Ishikawa (cell line): ENCODE data around the gene ZNF282.
A peak's percentile ranks its signal among the peaks of the same experiment; 100 is the strongest.

Experiments
- CEBPB ChIP-seq: IDR thresholded peaks from 2 replicates; pipeline ENCODE4 v1.6.1; 2012
- CREB1 ChIP-seq: IDR thresholded peaks from 2 replicates; pipeline ENCODE4 v1.6.1; 2012; ENCODE audit warnings: low read depth
- EGR1 ChIP-seq: IDR thresholded peaks from 2 replicates; pipeline ENCODE4 v1.6.1; 2012
- EP300 ChIP-seq: IDR thresholded peaks from 2 replicates; pipeline ENCODE4 v1.6.1; 2012; ENCODE audit warnings: borderline replicate concordance
- FOXM1 ChIP-seq: IDR thresholded peaks from 2 replicates; pipeline ENCODE4 v1.6.1; 2012; ENCODE audit warnings: low read depth, borderline replicate concordance
- NFIC ChIP-seq: IDR thresholded peaks from 2 replicates; pipeline ENCODE4 v1.6.1; 2012
- RAD21 ChIP-seq: IDR thresholded peaks from 2 replicates; pipeline ENCODE4 v1.6.1; 2012; ENCODE audit warnings: low read depth
- TAF1 ChIP-seq: IDR thresholded peaks from 2 replicates; pipeline ENCODE4 v1.6.1; 2012; ENCODE audit warnings: low read depth, mild to moderate bottlenecking
- TCF12 ChIP-seq: IDR thresholded peaks from 2 replicates; pipeline ENCODE4 v1.6.1; 2012; ENCODE audit warnings: low read depth
- TEAD4 ChIP-seq: IDR thresholded peaks from 2 replicates; pipeline ENCODE4 v1.6.1; 2012
- YY1 ChIP-seq: IDR thresholded peaks from 2 replicates; pipeline ENCODE4 v1.6.1; 2012; ENCODE audit warnings: low read depth
- ZBTB7A ChIP-seq: IDR thresholded peaks from 2 replicates; pipeline ENCODE4 v1.6.1; 2012; ENCODE audit warnings: low read depth
- TF ChIP-seq, protein P1 (sequence below): IDR thresholded peaks from 2 replicates; pipeline ENCODE4 v1.6.1; 2012
- TF ChIP-seq, protein P2 (sequence below): IDR thresholded peaks from 2 replicates; pipeline ENCODE4 v1.6.1; 2012; ENCODE audit warnings: low read depth, mild to moderate bottlenecking
- TF ChIP-seq, protein P3 (sequence below): IDR thresholded peaks from 2 replicates; pipeline ENCODE4 v1.6.1; 2012

Gene ZNF282

GRCh38 chr7:149191851-149192250, 3.5 kb upstream of the ZNF282 start:
- TF ChIP-seq TEAD4 (no peak), NFIC (no peak), FOXM1 (no peak), CEBPB (no peak), CREB1 (no peak), EP300 (no peak), RAD21 (no peak), TCF12 (no peak), YY1 (no peak), EGR1 (no peak), TAF1 (no peak)
- TF ChIP-seq, protein P1, sequence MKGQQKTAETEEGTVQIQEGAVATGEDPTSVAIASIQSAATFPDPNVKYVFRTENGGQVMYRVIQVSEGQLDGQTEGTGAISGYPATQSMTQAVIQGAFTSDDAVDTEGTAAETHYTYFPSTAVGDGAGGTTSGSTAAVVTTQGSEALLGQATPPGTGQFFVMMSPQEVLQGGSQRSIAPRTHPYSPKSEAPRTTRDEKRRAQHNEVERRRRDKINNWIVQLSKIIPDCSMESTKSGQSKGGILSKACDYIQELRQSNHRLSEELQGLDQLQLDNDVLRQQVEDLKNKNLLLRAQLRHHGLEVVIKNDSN: no peak
- TF ChIP-seq, protein P2, sequence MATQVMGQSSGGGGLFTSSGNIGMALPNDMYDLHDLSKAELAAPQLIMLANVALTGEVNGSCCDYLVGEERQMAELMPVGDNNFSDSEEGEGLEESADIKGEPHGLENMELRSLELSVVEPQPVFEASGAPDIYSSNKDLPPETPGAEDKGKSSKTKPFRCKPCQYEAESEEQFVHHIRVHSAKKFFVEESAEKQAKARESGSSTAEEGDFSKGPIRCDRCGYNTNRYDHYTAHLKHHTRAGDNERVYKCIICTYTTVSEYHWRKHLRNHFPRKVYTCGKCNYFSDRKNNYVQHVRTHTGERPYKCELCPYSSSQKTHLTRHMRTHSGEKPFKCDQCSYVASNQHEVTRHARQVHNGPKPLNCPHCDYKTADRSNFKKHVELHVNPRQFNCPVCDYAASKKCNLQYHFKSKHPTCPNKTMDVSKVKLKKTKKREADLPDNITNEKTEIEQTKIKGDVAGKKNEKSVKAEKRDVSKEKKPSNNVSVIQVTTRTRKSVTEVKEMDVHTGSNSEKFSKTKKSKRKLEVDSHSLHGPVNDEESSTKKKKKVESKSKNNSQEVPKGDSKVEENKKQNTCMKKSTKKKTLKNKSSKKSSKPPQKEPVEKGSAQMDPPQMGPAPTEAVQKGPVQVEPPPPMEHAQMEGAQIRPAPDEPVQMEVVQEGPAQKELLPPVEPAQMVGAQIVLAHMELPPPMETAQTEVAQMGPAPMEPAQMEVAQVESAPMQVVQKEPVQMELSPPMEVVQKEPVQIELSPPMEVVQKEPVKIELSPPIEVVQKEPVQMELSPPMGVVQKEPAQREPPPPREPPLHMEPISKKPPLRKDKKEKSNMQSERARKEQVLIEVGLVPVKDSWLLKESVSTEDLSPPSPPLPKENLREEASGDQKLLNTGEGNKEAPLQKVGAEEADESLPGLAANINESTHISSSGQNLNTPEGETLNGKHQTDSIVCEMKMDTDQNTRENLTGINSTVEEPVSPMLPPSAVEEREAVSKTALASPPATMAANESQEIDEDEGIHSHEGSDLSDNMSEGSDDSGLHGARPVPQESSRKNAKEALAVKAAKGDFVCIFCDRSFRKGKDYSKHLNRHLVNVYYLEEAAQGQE: no peak

- 0 out of 2 replicates have a peak, but pooled peaks have one; percentile 2 for TF ChIP-seq NFIC
- TF ChIP-seq, protein P2: no peak
- TF ChIP-seq, protein P3, sequence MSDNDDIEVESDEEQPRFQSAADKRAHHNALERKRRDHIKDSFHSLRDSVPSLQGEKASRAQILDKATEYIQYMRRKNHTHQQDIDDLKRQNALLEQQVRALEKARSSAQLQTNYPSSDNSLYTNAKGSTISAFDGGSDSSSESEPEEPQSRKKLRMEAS: 0 out of 2 replicates have a peak, but pooled peaks have one; percentile 5
These were observed 557 bp upstream of the ZNF282 start for GRCh38 chr7:149194799-149195179.

DNA sequence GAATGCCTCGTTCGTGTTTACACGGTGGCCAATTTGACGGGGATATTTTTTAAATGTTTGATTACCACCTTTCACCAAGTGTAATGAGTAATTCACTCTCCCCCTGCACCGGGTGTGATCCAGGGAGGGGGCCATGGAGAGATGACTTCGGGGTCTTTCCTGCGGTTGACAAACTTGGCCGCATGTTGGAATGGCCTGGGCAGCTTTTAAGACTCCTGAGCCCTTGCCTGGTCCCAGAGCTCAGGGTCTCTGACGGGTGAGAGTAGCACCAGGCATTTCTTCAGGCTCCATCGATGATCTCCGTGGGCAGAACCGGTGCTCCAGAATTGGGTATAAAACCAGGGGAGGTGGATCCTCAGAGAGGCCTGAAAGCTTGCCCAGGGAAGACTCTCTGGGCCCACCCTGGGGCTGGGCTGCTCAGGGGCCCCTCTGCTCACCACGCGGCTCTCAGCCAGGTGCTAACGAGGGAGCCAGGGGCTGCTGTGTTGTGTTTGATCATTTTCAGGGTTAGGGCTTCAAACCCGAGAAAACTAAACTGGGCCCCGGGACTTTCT, 882 bp downstream of the ZNF282 start:
- no peak for TF ChIP-seq TAF1
- TF ChIP-seq NFIC: no peak
- TF ChIP-seq RAD21: no peak
- TF ChIP-seq EGR1: no peak
- no peak for TF ChIP-seq CREB1
- TF ChIP-seq, protein P1: no peak
- no peak for TF ChIP-seq TCF12
- TF ChIP-seq YY1: 0 out of 2 replicates have a peak, but pooled peaks have one; percentile 7
- no peak for TF ChIP-seq FOXM1
- TF ChIP-seq TEAD4: no peak
- TF ChIP-seq, protein P3: peak; percentile 49
- no peak for TF ChIP-seq ZBTB7A

DNA sequence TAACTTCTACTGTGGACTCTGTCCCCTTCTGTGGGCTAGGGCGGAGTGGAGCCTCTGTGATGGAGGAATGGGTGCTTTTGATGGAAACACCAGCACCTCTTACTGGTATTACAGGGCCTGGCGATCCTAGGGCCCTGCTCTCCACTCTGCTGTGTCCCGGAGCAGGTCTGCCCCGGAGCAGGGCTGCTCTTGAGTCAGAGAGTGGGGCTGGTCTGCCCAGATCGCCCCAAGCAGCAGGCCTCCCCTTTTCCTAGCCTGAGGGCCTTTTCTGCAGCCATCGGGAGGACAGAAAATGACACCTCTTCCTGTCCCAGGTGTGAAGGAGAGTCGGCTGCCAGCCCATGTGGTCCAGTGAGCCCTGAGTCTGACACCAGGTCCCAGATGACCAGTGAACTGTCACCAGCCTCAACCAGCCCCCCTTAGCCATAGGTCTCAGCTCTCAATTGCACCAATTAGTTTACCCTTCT, 1.4 kb downstream of the ZNF282 start:
- TF ChIP-seq TEAD4 (no peak), FOXM1 (no peak), EP300 (no peak), YY1 (no peak), ZBTB7A (no peak)
- TF ChIP-seq, protein P1: no peak
- TF ChIP-seq, protein P3: no peak

DNA sequence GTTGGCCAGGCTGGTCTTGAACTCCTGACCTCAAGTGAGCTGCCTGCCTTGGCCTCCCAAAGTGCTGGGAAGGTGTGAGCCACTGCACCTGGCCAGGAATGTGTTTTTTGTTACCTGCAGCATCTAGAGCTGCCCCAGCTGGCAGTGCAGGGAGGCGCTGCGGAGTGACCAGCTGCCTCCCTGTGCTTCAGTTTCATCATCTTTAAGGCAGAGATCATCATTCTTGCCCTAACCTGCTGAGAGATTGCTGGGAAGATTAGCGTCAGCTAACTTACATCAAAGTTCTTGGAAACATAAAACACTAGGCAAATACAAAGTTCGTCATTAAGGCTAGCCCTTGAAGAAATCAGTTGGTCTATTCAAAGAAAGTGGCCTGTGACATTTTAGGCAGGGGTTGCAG, 2.3 kb downstream of the ZNF282 start:
- TF ChIP-seq TCF12: no peak
- TF ChIP-seq YY1: no peak
- TF ChIP-seq RAD21: no peak
- no peak for TF ChIP-seq CREB1
- TF ChIP-seq CEBPB: no peak
- TF ChIP-seq FOXM1: no peak
- no peak for TF ChIP-seq EP300
- TF ChIP-seq TAF1: no peak
- TF ChIP-seq EGR1: no peak
- TF ChIP-seq, protein P3: no peak
- TF ChIP-seq, protein P2: no peak
- TF ChIP-seq, protein P1: no peak
- TF ChIP-seq ZBTB7A: no peak
- TF ChIP-seq TEAD4: no peak
- TF ChIP-seq NFIC: no peak
